Endothelial cell of umbilical vein (primary cell): ENCODE measurements around the gene ZDHHC3. TPM values are rescaled to one million over a fixed set of nuclear protein-coding genes. Genes with fewer than 3 reads are reported as not detected.

ENCODE experiments used
- BruUV-seq: library from RNA; stranded (reverse); fragments of 400-500 nt; replicated peaks from 2 replicates; lab custom pipeline; 2021; lab: Mats Ljungman, UMichigan
- CTCF ChIA-PET: fragments of 300-600, 350-600 bp; sonication (Branson Sonifier 250); formaldehyde crosslinking; loops from one replicate; lab custom pipeline; 2021; ENCODE audit warnings: antibody characterized with exemption, inconsistent platforms; lab: Charles Lee
- POLR2A ChIA-PET: fragments of 300-600, 350-600 bp; sonication (Branson Sonifier 250); formaldehyde crosslinking; loops from one replicate; lab custom pipeline; 2021; ENCODE audit warnings: antibody characterized with exemption, inconsistent platforms; lab: Charles Lee
- DNase-seq: peaks from one replicate; pipeline ENCODE4 v3.0.0-alpha.2; 2011; ENCODE audit warnings: low read depth, low spot score
- FAIRE-seq: peaks from 2 replicates; lab custom pipeline; 2011; peaks lifted over from hg19 to GRCh38; lab: Jason Lieb, UNC
- H2AFZ ChIP-seq: 2 replicates; pipeline ENCODE4 v1.6.0; 2012; ENCODE audit warnings: low read depth, low read length, control low read depth, inconsistent platforms
- H3K27ac ChIP-seq: 2 replicates; pipeline ENCODE4 v1.5.1; 2011; ENCODE audit warnings: low read depth, mild to moderate bottlenecking, control low read depth, low read length, moderate library complexity; ENCODE audit not compliant: insufficient read depth
- H3K27me3 ChIP-seq, 2 experiments: 2 replicates each; pipeline versions ENCODE4 v1.6.0 to v1.6.1; 2011; ENCODE audit warnings: low read length in 2 of 2, mixed read lengths in 1 of 2; ENCODE audit not compliant: control insufficient read depth in 2 of 2, insufficient read depth in 2 of 2
- H3K36me3 ChIP-seq, 2 experiments: 2 replicates in 1 of 2; 3 replicates in 1 of 2; pipeline ENCODE4 v1.5.1; 2011; ENCODE audit warnings: low read length in 2 of 2, mild to moderate bottlenecking in 1 of 2, moderate library complexity in 1 of 2; ENCODE audit not compliant: control insufficient read depth in 2 of 2, insufficient read depth in 2 of 2; ENCODE audit errors: extremely low read depth in 1 of 2
- H3K4me1 ChIP-seq: 3 replicates; pipeline ENCODE4 v1.5.1; 2011; ENCODE audit warnings: mild to moderate bottlenecking, low read length; ENCODE audit not compliant: control insufficient read depth, insufficient read depth; ENCODE audit errors: extremely low read depth
- H3K4me2 ChIP-seq: 2 replicates; pipeline ENCODE4 v1.6.1; 2011; ENCODE audit warnings: low read length, control low read depth, mixed read lengths; ENCODE audit not compliant: insufficient read depth
- H3K4me3 ChIP-seq, 3 experiments: fragments of 200-600 bp in 1 of 3; sonication (generic), shearing (Covaris generic) in 1 of 3; replicated peaks in 1 of 3; 2 replicates each; pipeline ENCODE4 v1.5.1; 2011 to 2016; ENCODE audit warnings: control low read depth in 3 of 3, low read length in 3 of 3, mild to moderate bottlenecking in 2 of 3, inconsistent platforms in 1 of 3, low read depth in 1 of 3, moderate library complexity in 1 of 3; ENCODE audit not compliant: insufficient read depth in 1 of 3
- H3K79me2 ChIP-seq: 2 replicates; pipeline ENCODE4 v1.6.0; 2012; ENCODE audit warnings: low read length, inconsistent platforms; ENCODE audit not compliant: control insufficient read depth, insufficient read depth
- H3K9ac ChIP-seq: replicated peaks from 2 replicates; pipeline ENCODE3; 2011; ENCODE audit warnings: low read length, control low read depth; ENCODE audit not compliant: insufficient read depth; ENCODE audit errors: extremely low read depth
- H3K9me1 ChIP-seq: replicated peaks from 3 replicates; pipeline ENCODE4 v1.6.0; 2011; ENCODE audit warnings: mild to moderate bottlenecking, low read length; ENCODE audit not compliant: control insufficient read depth, insufficient read depth; ENCODE audit errors: extremely low read depth
- H3K9me3 ChIP-seq: replicated peaks from 2 replicates; pipeline ENCODE4 v1.5.1; 2012; ENCODE audit warnings: low read length, inconsistent platforms; ENCODE audit not compliant: control insufficient read depth, insufficient read depth
- H4K20me1 ChIP-seq: replicated peaks from 2 replicates; pipeline ENCODE3; 2011; ENCODE audit warnings: mild to moderate bottlenecking, low read length; ENCODE audit not compliant: control insufficient read depth, insufficient read depth; ENCODE audit errors: extremely low read depth
- CTCF ChIP-seq, 2 donors: IDR thresholded peaks; 1 replicate in 1 of 2; 2 replicates in 1 of 2; pipeline ENCODE4 v1.5.1; 2011; ENCODE audit warnings: low read length in 2 of 2, mild to moderate bottlenecking in 2 of 2, moderate library complexity in 2 of 2, control low read depth in 1 of 2, inconsistent platforms in 1 of 2, low read depth in 1 of 2; ENCODE audit not compliant: insufficient read depth in 1 of 2; ENCODE audit errors: extremely low read depth in 1 of 2
- EZH2 ChIP-seq: IDR thresholded peaks from 2 replicates; pipeline ENCODE4 v1.6.1; 2012; ENCODE audit warnings: borderline replicate concordance, low read depth, mild to moderate bottlenecking, moderate library complexity, low read length, inconsistent platforms; ENCODE audit not compliant: severe bottlenecking
- FOS ChIP-seq: IDR thresholded peaks from 2 replicates; pipeline ENCODE4 v1.6.1; 2011; ENCODE audit warnings: mild to moderate bottlenecking, low read length, moderate library complexity, borderline replicate concordance; ENCODE audit not compliant: insufficient read depth
- GATA2 ChIP-seq: IDR thresholded peaks from 2 replicates; pipeline ENCODE4 v1.7.0; 2011; ENCODE audit warnings: low read depth, mild to moderate bottlenecking, moderate library complexity, mixed read lengths, low read length; ENCODE audit not compliant: insufficient read length, insufficient read depth
- JUN ChIP-seq: IDR thresholded peaks from 2 replicates; pipeline ENCODE4 v1.6.1; 2011; ENCODE audit warnings: borderline replicate concordance, low read depth; ENCODE audit not compliant: insufficient read length, insufficient read depth
- MAX ChIP-seq: IDR thresholded peaks from 2 replicates; pipeline ENCODE4 v1.6.1; 2011; ENCODE audit not compliant: insufficient read depth, insufficient read length
- MYC ChIP-seq: IDR thresholded peaks from one replicate; pipeline ENCODE4 v1.6.1; 2011; ENCODE audit warnings: mild to moderate bottlenecking, low read depth, low read length
- POLR2A ChIP-seq: IDR thresholded peaks from 2 replicates; pipeline ENCODE4 v1.6.1; 2012; ENCODE audit warnings: low read depth, mild to moderate bottlenecking, control low read depth, low read length
- POLR2AphosphoS5 ChIP-seq: IDR thresholded peaks from 2 replicates; pipeline ENCODE4 v1.6.1; 2012; ENCODE audit warnings: low read depth, mild to moderate bottlenecking, control low read depth, low read length, moderate library complexity; ENCODE audit not compliant: insufficient read depth
- dilution Hi-C: fragments of 300-500 bp; cut with MboI; formaldehyde crosslinking; loops from one replicate; pipeline ENCODE4 v1.15.0; 2019; ENCODE audit warnings: low sequenced_read_pairs; ENCODE audit not compliant: extremely low pct_ligation_motif_present
- intact Hi-C: fragments of 100-400 bp; cut with micrococcal nuclease; formaldehyde crosslinking; loops from one replicate; pipeline ENCODE4 v1.10.0; 2022
- polyA plus RNA-seq, 4 experiments: library from polyadenylated mRNA; depleted of rRNA in 3 of 4; stranded (reverse) in 3 of 4; unstranded in 1 of 4; fragments of >200 nt; gene quantifications; 2 replicates each; pipeline versions ENCODE4 v1.2.1 to v1.2.3, GENCODE V29; 2011 to 2012; ENCODE audit warnings: missing spikeins in 1 of 4
- total RNA-seq: library from RNA; stranded (reverse); gene quantifications from 2 replicates; pipeline ENCODE4 v1.2.3, GENCODE V29; 2021

Gene ZDHHC3
- total and polyA plus RNA-seq, 2 donors (not counting 3 experiments of a cell fraction or from before 2014, with no cell fraction given), result 62.4 to 97.1 TPM

- CTCF ChIA-PET, result no interaction called here
- no peak overlapping the region for H3K4me2 ChIP-seq
- FAIRE-seq (no peak), DNase-seq (no peak)
- no peaks in the 10 kb centered on the region for H3K27me3 ChIP-seq
- no peaks in the 10 kb centered on the region for H3K9me1 ChIP-seq
- H3K79me2 ChIP-seq, result no peaks in the 10 kb centered on the region
- no peak overlapping the region for H3K27ac ChIP-seq
- TF ChIP-seq EZH2 (no peak), MYC (no peak), POLR2AphosphoS5 (no peak), CTCF (IDR thresholded peaks at IDR 0.05; ENCODE audit: extremely low read depth in 1 of 2, insufficient read depth in 1 of 2, low read depth in 1 of 2, low read length in 2 of 2) (no peak)
- H4K20me1 ChIP-seq, result no peaks in the 10 kb centered on the region
- H3K4me3 ChIP-seq, result no peak overlapping the region
- H3K36me3 ChIP-seq, result peaks cover 10 to 12% of the 10 kb centered on the region in 2 experiments
- POLR2A ChIA-PET, result no interaction called here
- H3K4me1 ChIP-seq, result peaks cover 20% of the 10 kb centered on the region
- H2AFZ ChIP-seq, result no peak overlapping the region
- intact Hi-C loops (no loop called here), dilution Hi-C loops (no loop called here)
- no peak overlapping the region for H3K9ac ChIP-seq
- no TSS peak for BruUV-seq
- H3K9me3 ChIP-seq, result no peaks in the 10 kb centered on the region
These were observed 23.8 kb upstream of the ZDHHC3 start for GRCh38 chr3:44999782-45000181.

- Histone ChIP-seq H3K9me1 (no peaks in the 10 kb centered on the region), H4K20me1 (no peaks in the 10 kb centered on the region), H2AFZ (no peak overlapping the region), H3K4me1 (peaks cover 7% of the 10 kb centered on the region), H3K9ac (no peak overlapping the region), H3K4me2 (no peak overlapping the region), H3K27me3 (no peaks in the 10 kb centered on the region), H3K79me2 (peaks cover 8% of the 10 kb centered on the region), H3K27ac (no peak overlapping the region), H3K4me3 (no peak overlapping the region), H3K9me3 (no peaks in the 10 kb centered on the region), H3K36me3 (peaks cover 10 to 12% of the 10 kb centered on the region in 2 experiments)
- CTCF ChIA-PET, result no interaction called here
- no TSS peak for BruUV-seq
- FAIRE-seq, result no peak
- no peak for DNase-seq
- TF ChIP-seq CTCF (IDR thresholded peaks at IDR 0.05; ENCODE audit: extremely low read depth in 1 of 2, insufficient read depth in 1 of 2, low read depth in 1 of 2, low read length in 2 of 2) (no peak), MYC (no peak), POLR2A (no peak), POLR2AphosphoS5 (no peak), MAX (no peak), GATA2 (no peak), FOS (no peak), JUN (no peak), EZH2 (no peak)
- intact Hi-C loops, result no loop called here
- POLR2A ChIA-PET, result no interaction called here
- dilution Hi-C loops, result no loop called here
These were observed 20.6 kb upstream of the ZDHHC3 start for GRCh38 chr3:44996556-44996969.
